Measurements from ENCODE around the gene TANC1.
A peak's percentile ranks its signal among the peaks of the same experiment; 100 is the strongest.
"Not testable (repeated sequence)": the region's sequence is repeated elsewhere in the genome, so short reads cannot be mapped to it uniquely, and the experiment has no call there.

Gene TANC1

DNA sequence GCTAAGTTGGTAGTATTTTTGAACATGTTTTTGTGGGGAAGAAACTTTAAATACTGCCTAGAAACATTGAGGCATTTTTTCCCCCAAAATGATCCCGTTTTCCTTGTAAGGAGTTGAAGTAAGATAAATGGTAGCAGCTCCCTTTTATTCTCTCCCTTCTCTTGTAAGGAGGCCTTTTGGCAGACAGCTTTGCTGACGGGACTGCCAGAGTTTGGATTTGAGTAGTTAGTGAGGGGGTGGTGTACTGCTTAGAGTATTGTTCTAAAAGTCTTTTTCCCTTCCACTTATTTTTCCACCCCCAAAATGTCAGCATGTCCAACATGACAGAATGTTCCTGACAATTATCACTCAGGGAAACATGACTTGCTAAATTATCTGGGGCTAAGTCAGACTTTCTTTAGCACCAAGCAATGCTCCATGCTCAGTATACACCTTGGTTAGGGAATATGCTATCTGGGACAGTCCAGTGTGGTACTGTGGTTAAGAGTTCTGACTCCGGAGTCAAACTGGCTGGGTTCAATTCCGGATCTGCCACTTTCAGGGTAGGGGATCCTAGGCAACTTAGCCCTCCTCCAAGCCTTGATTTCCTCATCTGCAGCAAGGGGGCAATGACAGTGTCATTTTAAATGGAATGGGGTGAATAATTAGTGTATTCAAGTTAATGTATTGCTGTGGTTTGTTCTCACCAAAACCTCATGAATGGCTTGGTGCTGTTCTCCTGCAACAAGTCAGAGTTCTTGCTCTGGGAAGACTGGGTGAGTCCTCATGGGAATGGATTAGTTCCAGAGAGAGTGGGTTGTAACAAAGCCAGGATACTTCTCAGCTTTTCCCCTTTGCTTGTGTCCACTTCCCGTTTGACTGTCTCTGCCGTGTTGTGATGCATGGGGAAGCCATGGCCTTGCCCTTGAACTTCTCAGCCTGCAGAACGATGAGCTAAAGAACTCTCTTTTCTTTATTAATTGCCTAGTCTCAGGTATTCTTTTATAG is 116.2 kb downstream of the TANC1 start:
- no peak for DNase-seq (ENCODE audit: low read depth in 1 of 2, low spot score in 1 of 2)
- TF ChIP-seq JUND (IDR thresholded peaks at IDR 0.05; ENCODE audit: low read depth), result no peak
- in situ Hi-C loops (cut with HindIII; ENCODE audit: low pct_unique_long_range_greater_than_20kb, low sequenced_read_pairs), result no loop called here

DNA sequence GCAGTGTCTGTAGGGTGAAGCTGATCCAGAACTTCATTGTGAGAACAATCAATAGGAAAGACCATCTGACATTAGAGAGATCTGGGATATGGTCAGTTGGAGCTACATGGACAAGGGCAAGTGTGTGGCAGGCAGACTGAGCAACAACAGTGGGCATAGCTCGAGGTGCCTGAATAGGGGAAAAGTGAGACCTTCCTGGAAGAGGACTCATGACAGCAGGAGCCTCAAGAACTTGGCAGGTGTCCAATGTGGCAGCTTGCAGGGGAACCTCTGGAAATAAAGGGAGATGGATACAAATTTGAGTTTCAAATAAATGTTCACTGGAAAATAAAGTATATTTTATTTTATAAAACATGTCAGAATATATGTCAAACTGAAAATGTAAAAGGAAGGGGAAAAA is 117.9 kb downstream of the TANC1 start:
- in situ Hi-C loops (cut with HindIII; ENCODE audit: low pct_unique_long_range_greater_than_20kb, low sequenced_read_pairs), result no loop called here
- no peak for DNase-seq (ENCODE audit: low read depth in 1 of 2, low spot score in 1 of 2)
- no peak for TF ChIP-seq JUND (IDR thresholded peaks at IDR 0.05; ENCODE audit: low read depth)

DNA sequence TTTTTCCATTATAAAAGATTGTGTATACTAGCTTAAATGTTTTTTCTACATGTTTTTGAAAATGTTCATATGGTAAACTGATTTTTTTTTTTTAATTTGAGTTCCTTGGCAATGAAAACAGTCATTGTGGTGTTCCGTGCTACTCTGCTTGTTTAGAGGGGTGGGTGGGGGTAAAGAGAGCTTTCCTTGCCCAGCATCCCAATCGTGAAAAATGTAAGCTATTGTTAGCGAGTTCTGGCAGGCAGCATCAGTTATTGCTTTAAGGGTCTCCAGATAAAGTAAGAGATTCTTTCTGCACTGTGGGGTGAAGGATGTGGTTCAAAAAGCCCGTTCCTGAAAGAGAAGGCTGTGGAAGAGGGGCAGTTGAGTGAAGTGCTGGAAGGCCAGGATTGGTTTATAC is 118.4 kb downstream of the TANC1 start:
- TF ChIP-seq JUND (IDR thresholded peaks at IDR 0.05; ENCODE audit: low read depth), result no peak
- DNase-seq (ENCODE audit: low read depth in 1 of 2, low spot score in 1 of 2), result no peak
- in situ Hi-C loops (cut with HindIII; ENCODE audit: low pct_unique_long_range_greater_than_20kb, low sequenced_read_pairs), result no loop called here

GRCh38 chr2:159088906-159089305 is 120.5 kb downstream of the TANC1 start:
- TF ChIP-seq JUND (IDR thresholded peaks at IDR 0.05; ENCODE audit: low read depth), result no peak
- DNase-seq (ENCODE audit: low read depth in 1 of 2, low spot score in 1 of 2), result no peak
- in situ Hi-C loops (cut with HindIII; ENCODE audit: low pct_unique_long_range_greater_than_20kb, low sequenced_read_pairs), result no loop called here

GRCh38 chr2:159089543-159089942 is 121.1 kb downstream of the TANC1 start:
- in situ Hi-C loops (cut with HindIII; ENCODE audit: low pct_unique_long_range_greater_than_20kb, low sequenced_read_pairs), result no loop called here
- TF ChIP-seq JUND (IDR thresholded peaks at IDR 0.05; ENCODE audit: low read depth), result no peak

GRCh38 chr2:159090514-159091201 is 122.2 kb downstream of the TANC1 start:
- in situ Hi-C loops (cut with HindIII; ENCODE audit: low pct_unique_long_range_greater_than_20kb, low sequenced_read_pairs), result no loop called here
- TF ChIP-seq JUND (IDR thresholded peaks at IDR 0.05; ENCODE audit: low read depth), result no peak
- no peak for DNase-seq (ENCODE audit: low read depth in 1 of 2, low spot score in 1 of 2)

More at GRCh38 chr2:159089543-159089942, 121.1 kb downstream of the TANC1 start:
- no peak for DNase-seq (ENCODE audit: low read depth in 1 of 2, low spot score in 1 of 2)

- no peak for TF ChIP-seq JUND (IDR thresholded peaks at IDR 0.05; ENCODE audit: low read depth)
- in situ Hi-C loops (cut with HindIII; ENCODE audit: low pct_unique_long_range_greater_than_20kb, low sequenced_read_pairs), result no loop called here
- DNase-seq (ENCODE audit: low read depth in 1 of 2, low spot score in 1 of 2), result peak in 1 of 2 experiments; percentile 30
Observed at GRCh38 chr2:159091381-159091780, 122.9 kb downstream of the TANC1 start.

- no peak for TF ChIP-seq JUND (IDR thresholded peaks at IDR 0.05; ENCODE audit: low read depth)
- DNase-seq (ENCODE audit: low read depth in 1 of 2, low spot score in 1 of 2), result no peak
Observed at GRCh38 chr2:159091976-159092375, 123.5 kb downstream of the TANC1 start.

GRCh38 chr2:159093497-159093896 is 125.1 kb downstream of the TANC1 start:
- in situ Hi-C loops (cut with HindIII; ENCODE audit: low pct_unique_long_range_greater_than_20kb, low sequenced_read_pairs), result no loop called here
- no peak for DNase-seq (ENCODE audit: low read depth in 1 of 2, low spot score in 1 of 2)
- no peak for TF ChIP-seq JUND (IDR thresholded peaks at IDR 0.05; ENCODE audit: low read depth)

More at GRCh38 chr2:159091976-159092375, 123.5 kb downstream of the TANC1 start:
- in situ Hi-C loops (cut with HindIII; ENCODE audit: low pct_unique_long_range_greater_than_20kb, low sequenced_read_pairs), result no loop called here

GRCh38 chr2:159094173-159094737 is 125.8 kb downstream of the TANC1 start:
- TF ChIP-seq JUND (IDR thresholded peaks at IDR 0.05; ENCODE audit: low read depth), result no peak
- in situ Hi-C loops (cut with HindIII; ENCODE audit: low pct_unique_long_range_greater_than_20kb, low sequenced_read_pairs), result no loop called here
- no peak for DNase-seq (ENCODE audit: low read depth in 1 of 2, low spot score in 1 of 2)

DNA sequence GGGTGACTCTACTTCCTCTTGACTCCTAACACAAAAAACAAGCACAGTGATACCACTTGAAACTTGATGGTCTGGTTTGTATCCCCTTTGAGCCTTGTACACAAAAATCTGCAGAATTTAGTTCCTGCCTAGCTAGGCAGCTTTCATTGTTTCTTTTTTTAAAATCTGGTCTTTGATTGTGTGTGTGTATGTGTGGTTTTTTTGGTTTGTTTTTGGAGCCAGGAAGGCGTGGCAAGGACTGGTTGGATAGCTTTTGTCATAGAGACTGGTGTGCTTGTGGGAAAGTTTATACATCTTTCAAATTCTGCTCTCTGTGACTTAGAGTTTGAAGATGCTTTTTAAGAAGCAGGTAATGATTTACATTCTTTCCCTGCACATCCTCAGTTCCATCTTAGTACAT is 127.4 kb downstream of the TANC1 start:
- DNase-seq (ENCODE audit: low read depth in 1 of 2, low spot score in 1 of 2), result no peak
- TF ChIP-seq JUND (IDR thresholded peaks at IDR 0.05; ENCODE audit: low read depth), result no peak
- in situ Hi-C loops (cut with HindIII; ENCODE audit: low pct_unique_long_range_greater_than_20kb, low sequenced_read_pairs), result no loop called here

DNA sequence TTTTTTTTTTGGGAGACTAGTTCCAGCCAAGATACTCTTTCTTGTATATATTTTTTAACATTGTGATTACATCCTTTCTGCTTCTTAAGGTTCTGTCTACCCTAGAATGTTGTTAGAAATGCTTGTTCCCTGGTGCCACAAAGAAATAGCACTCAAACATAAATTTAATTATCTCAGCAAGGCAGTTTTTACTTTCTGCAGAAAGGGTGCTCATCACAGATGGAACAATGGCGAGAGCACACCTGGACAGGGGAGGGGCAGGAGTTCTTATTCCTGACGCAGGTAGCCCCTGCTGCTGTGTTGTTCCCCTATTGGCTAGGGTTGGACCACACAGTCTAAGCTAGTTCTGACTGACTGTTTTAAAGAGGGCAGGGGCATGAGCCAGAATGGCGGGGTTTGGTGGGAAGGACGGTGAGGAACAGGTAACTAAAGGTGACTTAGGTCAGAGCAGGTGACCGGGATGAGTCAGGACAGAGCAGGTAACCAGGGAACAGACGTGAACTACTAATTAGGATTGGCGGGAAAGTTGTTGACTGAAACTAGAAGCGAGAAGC is 127.9 kb downstream of the TANC1 start:
- in situ Hi-C loops (cut with HindIII; ENCODE audit: low pct_unique_long_range_greater_than_20kb, low sequenced_read_pairs); DNase-seq (ENCODE audit: low read depth in 1 of 2, low spot score in 1 of 2): not testable (repeated sequence)

All from T47D (cell line).